ENCODE results near the gene TCEAL4.
"Not testable (repeated sequence)": the region's sequence is repeated elsewhere in the genome, so short reads cannot be mapped to it uniquely, and the experiment has no call there.

TCEAL4 gene

DNA sequence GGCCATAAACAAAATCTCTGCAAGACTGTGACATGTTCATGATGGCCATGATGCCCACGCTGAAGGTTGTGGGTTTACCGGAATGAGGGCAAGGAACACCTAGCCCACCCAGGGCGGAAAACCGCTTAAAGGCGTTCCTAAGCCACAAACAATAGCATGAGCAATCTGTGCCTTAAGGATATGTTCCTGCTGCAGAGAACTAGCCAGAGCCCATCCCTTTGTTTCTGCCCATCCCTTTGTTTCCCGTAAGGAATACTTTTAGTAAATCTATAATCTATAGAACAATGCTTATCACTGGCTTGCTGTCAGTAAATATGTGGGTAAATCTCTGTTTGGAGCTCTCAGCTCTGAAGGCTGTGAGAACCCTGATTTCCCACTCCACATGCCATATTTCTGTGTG lies 9.9 kb downstream of the TCEAL4 start:
- not testable (repeated sequence) for FAIRE-seq

GRCh38 chrX:103607364-103608305 lies 22.3 kb downstream of the TCEAL4 start, which contains the start of gene TCEAL3:
Gene TCEAL3 (plus strand): TSS chrX:103607963. CDS start chrX:103609065, 1,102 bp downstream.
- no peak for FAIRE-seq

GRCh38 chrX:103608306-103608963 lies 23.1 kb downstream of the TCEAL4 start:
- FAIRE-seq: no peak

DNA sequence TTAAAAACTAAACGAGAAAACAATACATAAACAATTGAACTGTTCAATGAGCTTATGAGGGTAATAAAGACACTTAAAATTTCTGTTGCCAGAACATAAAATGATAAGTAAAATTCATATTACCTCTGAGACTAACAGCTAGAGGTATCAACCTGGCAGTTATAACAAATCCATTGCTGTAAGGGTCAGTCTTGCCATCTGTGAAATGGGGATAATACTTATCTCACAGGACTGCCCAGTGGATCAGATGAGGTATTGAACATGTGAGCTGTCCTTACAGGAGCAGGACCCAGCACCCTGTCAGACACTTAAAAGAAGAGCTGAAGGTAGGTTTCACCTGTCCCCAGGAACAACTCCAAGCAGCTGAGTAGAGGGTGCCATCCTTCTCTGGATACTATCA lies 25.0 kb downstream of the TCEAL4 start:
- FAIRE-seq: no peak

DNA sequence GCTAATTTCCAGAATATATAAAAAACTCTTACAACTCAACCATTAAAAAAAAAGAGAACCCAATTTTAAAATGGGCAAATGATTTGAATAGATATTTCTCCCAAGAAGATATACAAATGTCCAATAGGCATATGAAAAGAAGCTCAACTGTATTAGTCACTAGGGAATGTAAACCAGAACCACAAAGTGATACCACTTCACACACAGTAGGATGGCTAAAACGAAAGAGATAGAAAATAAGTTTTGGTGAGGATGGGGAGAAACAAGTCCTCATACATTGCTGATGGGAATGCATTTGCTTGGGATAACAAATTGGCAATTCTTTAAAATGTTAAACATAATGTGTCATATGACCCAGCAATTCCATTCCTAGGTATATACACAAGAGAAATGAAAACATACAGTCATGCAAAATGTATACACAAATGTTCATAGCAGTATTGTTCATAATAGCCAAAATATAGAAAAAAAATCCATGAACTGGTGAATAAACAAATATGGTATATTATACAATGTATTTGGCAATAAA lies 28.1 kb downstream of the TCEAL4 start:
- no peak for FAIRE-seq

- no peak for FAIRE-seq
These were observed 29.7 kb downstream of the TCEAL4 start for GRCh38 chrX:103614999-103615398.

DNA sequence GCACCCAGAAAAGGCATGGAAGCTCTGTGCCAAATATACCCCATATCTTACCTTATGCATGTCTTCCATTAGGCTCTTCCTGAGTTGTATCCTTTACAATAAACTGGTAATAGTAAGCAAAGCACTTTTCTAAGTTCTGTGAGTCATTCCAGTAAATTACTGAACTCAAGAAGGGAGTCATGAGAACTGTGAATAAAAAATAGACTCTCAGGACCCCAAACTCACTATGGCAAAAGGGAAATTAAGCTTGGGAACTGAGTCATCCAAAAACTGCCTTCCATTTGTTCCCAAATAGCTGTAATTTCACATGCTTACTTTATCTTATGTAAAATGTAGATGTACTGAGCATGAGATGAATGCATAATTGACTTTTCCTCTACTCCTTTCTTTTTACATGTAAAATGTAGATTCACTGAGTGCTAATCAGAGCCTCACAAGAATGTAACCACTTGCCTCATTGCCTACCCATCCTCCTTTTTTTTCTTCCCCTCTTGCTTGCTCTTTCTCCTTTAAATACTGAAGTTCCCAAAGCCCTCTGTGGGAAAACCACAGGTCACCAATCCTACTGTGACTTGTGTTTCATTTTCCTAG lies 30.6 kb downstream of the TCEAL4 start:
- FAIRE-seq: no peak

- FAIRE-seq: no peak
These were observed 31.4 kb downstream of the TCEAL4 start for GRCh38 chrX:103616676-103617186.

DNA sequence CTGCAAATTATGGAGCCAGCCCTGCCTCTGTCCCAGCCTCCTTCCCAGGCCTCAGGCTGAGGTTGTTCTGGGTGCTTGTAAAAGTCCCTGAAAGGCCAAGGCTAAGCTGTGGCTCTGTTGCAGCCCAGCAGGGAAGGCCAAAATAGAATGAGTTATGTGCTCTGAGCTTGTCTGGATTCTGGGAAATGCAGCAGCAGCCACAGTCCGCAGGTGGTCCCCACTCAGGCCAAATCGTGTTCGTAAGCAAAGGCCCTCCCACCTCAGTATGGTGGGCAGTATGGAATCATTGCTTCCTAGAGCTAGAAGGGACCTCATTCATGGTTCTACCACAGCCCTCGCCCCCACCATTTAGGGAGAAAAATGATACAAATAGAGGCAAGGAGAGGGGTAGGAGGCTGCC lies 38.8 kb downstream of the TCEAL4 start:
- no peak for FAIRE-seq

DNA sequence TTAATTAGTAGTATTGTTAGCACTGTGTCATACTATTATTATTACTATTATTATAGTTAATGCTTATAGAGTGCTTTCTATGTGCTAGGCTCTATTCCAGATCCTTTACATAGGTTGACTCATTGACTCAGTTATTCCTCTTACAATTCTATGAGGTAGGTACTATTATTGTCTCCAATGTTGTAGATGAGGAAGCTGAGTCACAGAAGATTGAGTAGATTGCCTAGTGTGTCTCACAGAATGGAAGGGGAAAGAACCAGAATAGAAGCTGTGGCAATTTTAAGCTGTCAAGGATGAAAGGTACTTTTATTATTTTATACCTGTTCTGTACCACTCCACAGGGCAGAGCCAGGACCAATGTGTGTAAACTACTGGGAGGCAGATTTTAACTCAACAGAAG lies 41.5 kb downstream of the TCEAL4 start:
- no peak for FAIRE-seq

DNA sequence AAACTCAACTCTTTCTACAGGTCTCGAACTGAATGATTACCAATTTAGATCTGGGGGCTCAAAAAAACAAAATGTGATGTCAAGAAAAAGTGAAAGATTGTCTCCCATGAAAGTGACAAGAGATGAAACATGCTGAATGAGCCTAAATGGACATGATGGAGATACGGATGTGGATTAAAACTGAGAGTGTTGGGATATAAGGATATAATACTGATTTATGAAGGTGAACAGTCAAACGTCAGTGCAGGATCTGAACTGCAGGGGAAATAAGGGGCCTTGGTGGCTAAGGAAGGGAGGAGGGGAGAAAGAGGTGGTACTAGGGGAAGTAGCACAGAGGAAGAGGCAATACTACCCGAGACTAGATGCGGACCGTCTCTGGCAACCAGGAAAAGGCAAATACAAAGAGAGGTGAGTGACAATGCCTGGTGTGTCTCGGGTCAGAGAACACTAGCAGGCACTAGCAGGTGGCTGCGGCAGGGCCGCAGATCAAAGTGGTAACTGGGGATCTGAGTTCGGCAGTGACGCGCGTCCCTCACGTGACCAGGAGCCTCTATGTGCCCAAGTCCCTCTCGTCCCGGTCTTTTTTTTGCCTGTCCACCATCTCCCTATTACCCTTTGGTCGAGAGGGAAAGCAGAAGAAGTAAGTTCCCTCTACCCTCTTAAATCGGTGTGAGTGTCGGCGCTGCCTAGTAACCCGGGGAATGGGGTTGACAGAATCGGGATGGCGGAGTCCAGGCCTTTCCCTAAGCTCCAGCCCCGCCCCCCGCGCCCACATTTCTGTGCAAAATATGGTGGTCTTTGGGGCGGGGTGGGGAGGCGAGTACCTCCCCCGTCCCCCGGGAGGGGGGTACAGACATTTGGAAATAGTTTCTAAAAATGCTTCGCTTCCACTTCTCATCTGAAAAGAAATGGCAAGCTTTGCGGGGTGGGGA lies 43.3 kb downstream of the TCEAL4 start, which contains the start of gene TCEAL1:
Gene TCEAL1 (plus strand): TSS at position 590 of the 932 bp plus-strand sequence. CDS start 942 bp downstream, outside the sequence.
- no peak for FAIRE-seq

- FAIRE-seq: no peak
These were observed 44.2 kb downstream of the TCEAL4 start for GRCh38 chrX:103629318-103630170.

DNA sequence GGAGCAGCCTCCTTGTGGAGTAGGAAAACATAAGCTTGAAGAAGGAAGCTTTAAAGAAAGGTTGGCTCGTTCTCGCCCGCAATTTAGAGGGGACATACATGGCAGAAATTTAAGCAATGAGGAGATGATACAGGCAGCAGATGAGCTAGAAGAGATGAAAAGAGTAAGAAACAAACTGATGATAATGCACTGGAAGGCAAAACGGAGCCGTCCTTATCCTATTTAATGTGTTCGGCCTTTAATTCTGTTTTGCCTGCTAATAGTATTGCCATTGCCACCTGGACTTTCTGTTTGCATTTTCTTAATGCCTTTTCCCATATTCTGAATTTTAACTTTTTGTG lies 44.8 kb downstream of the TCEAL4 start:
- no peak for FAIRE-seq

- FAIRE-seq: no peak
These were observed 45.8 kb downstream of the TCEAL4 start for GRCh38 chrX:103631145-103631544.

DNA sequence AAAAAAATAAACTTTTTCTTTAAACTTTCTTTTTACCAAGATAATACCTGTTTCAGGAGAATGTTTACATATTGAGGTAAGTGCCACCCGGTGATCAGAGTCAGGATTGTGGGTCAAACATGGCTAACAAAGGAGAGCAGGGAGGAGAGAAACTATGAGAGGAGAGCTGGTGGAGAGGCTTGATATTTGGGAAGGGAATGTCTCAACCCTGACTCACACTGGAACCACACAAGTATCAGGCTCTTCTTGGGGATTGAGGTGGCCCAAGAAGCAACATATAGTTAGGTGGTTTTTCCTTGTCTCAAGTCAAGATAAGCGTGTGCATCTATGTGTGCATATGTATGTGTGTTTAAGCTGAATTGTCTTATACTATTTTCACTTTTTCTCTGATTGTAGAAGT lies 50.1 kb downstream of the TCEAL4 start:
- no peak for FAIRE-seq

Measured in islet of Langerhans (tissue), 1 donor.